ENCODE results near the gene PIGL. TPM values are rescaled to one million over a fixed set of nuclear protein-coding genes. Genes with fewer than 3 reads are reported as not detected.

The PIGL gene
- total and polyA plus RNA-seq, 2 experiments from 2014 or later: 32.9 to 47.3 TPM

DNA sequence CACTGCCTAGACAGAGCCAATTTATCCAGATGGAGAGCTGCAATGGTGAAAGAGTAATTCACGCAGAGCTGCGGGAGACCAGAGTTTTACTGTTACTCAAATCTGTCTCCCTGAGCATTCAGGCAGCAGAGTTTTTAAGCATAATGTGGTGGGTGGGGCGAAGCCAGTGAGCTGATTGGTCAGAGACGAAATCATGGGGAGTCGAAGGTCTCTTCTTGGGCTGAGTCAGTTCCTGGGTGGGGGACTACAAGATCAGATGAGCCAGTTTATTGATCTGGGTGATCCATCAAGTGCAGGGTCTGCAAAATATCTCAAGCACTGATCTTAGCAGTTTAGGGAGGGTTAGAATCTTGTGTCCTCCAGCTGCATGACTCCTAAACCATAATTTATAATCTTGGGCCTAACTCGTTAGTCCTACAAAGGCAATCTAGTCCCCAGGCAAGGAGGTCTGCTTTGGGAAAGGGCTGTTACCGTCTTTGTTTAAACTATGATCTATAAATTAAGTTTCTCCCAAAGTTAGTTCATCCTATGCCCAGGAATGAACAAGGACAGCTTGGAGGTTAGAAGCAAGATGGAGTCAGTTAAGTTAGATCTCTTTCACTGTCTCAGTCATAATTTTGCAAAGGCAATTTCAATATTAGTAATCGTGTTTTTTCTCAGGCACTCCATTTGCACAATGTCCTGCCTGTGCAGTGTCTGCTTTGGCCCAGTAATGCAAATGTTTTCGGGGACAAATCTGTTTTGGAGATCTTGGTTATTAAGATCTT, 27.0 kb downstream of the PIGL start (continued):
- no peak for TF ChIP-seq EZH2phosphoT487 (IDR thresholded peaks at IDR 0.05; ENCODE audit: unreplicated experiment)
- no peak for TF ChIP-seq EZH2 (IDR thresholded peaks at IDR 0.05; ENCODE audit: low read depth, unreplicated experiment)
- TF ChIP-seq STAT1 (IDR thresholded peaks at IDR 0.05; ENCODE audit: unreplicated experiment): no peak
- no peak for TF ChIP-seq ETS1 (IDR thresholded peaks at IDR 0.05)
- TF ChIP-seq NANOG (IDR thresholded peaks at IDR 0.05; ENCODE audit: borderline replicate concordance): no peak
- TF ChIP-seq, protein P1, sequence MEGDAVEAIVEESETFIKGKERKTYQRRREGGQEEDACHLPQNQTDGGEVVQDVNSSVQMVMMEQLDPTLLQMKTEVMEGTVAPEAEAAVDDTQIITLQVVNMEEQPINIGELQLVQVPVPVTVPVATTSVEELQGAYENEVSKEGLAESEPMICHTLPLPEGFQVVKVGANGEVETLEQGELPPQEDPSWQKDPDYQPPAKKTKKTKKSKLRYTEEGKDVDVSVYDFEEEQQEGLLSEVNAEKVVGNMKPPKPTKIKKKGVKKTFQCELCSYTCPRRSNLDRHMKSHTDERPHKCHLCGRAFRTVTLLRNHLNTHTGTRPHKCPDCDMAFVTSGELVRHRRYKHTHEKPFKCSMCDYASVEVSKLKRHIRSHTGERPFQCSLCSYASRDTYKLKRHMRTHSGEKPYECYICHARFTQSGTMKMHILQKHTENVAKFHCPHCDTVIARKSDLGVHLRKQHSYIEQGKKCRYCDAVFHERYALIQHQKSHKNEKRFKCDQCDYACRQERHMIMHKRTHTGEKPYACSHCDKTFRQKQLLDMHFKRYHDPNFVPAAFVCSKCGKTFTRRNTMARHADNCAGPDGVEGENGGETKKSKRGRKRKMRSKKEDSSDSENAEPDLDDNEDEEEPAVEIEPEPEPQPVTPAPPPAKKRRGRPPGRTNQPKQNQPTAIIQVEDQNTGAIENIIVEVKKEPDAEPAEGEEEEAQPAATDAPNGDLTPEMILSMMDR (conservative IDR thresholded peaks at IDR 0.05; ENCODE audit: low read depth in 2 of 2): no peak

GRCh38 chr17:16247586-16247984, 30.6 kb downstream of the PIGL start:
- Histone ChIP-seq H3K4me2 (no peak overlapping the region), H3K36me3 (ENCODE audit: insufficient read depth) (no peaks in the 10 kb centered on the region), H3K9me2 (ENCODE audit: insufficient read depth) (no peaks in the 10 kb centered on the region), H2AFZ (no peak overlapping the region), H3K4me3 (no peak overlapping the region), H3K79me2 (replicated peaks; ENCODE audit: insufficient read depth) (0 out of 2 replicates have a peak, but pooled peaks cover 9% of the 10 kb centered on the region), H3K27me3 (ENCODE audit: insufficient read depth) (no peaks in the 10 kb centered on the region), H4K20me1 (replicated peaks; ENCODE audit: insufficient read depth) (peaks cover 10% of the 10 kb centered on the region), H3K4me1 (ENCODE audit: insufficient read depth) (peaks cover 10% of the 10 kb centered on the region), H3F3A (replicated peaks; ENCODE audit: low read depth) (no peaks in the 10 kb centered on the region), H3K27ac (ENCODE audit: low read depth) (no peak overlapping the region)
- Mint-ChIP-seq H3K36me3 (ENCODE audit: low read depth) (peaks cover 10% of the 10 kb centered on the region; the same call in 2 of the 3 replicates), H3K4me3 (no peak overlapping the region), H3K9me3 (no peaks in the 10 kb centered on the region; the same call in 2 of the 3 replicates), H3K27me3 (ENCODE audit: insufficient read depth, low read depth, poor library complexity) (peaks cover 3% of the 10 kb centered on the region), H3K4me1 (peaks cover 12% of the 10 kb centered on the region), H3K27ac (no peak overlapping the region)
- ATAC-seq: no peak
- no peak for DNase-seq (ENCODE audit: low spot score)
- no peak for TF ChIP-seq STAT1 (IDR thresholded peaks at IDR 0.05; ENCODE audit: unreplicated experiment)
- TF ChIP-seq ZNF114 (CRISPR knock-in tag; IDR thresholded peaks at IDR 0.05): no peak
- TF ChIP-seq EZH2phosphoT487 (IDR thresholded peaks at IDR 0.05; ENCODE audit: unreplicated experiment): no peak
- TF ChIP-seq CREB1 (CRISPR knock-in tag; IDR thresholded peaks at IDR 0.05; ENCODE audit: low read depth): no peak
- TF ChIP-seq ETS1 (IDR thresholded peaks at IDR 0.05): no peak
- TF ChIP-seq JUNB (IDR thresholded peaks at IDR 0.05; ENCODE audit: unreplicated experiment): no peak
- TF ChIP-seq ZNF462 (CRISPR knock-in tag; IDR thresholded peaks at IDR 0.05): no peak
- TF ChIP-seq NANOG (IDR thresholded peaks at IDR 0.05; ENCODE audit: borderline replicate concordance): no peak
- no peak for TF ChIP-seq POLR2AphosphoS5 (IDR thresholded peaks at IDR 0.05; ENCODE audit: low read depth)
